ENCODE data around the gene RANBP10.

The RANBP10 gene

DNA sequence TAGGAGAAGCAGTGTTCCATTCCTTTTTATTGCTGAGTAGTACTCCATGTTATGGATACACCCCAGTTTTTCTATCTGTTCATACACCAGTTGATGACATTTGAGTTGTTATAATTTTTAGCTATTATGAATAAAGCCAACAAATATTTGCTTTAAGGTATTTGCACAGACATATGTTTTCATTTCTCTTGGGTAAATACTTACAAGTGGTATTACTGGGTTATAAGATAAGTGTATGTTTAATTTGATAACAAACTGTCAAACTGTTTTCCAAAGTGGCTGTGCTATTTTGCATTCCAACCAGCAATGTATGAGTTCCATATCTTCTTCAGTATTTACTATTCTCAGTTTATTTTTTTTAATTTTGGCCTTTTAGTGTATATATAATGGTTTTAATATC, 59.5 kb downstream of the RANBP10 start:
- DNase-seq (ENCODE audit: low read depth in 2 of 2): no peak

DNA sequence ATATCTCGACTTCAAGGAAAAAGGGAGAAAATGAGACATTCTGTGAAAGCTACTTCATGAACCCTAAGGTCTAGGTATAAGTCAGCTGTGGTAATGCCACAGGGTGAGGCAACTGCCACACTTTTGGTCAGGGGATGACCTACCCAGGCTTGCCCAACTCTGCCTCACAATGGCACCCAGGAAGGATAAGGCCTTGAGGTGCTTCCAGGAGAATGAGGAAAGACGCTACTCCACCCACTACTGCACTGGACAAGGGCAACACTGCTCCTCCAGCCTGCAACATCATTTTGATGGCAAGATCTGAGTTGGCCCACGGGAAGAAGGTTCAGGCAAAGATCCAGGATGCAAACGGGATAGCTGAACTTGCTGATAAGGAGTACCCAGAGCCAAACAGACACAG, 65.2 kb downstream of the RANBP10 start:
- DNase-seq (ENCODE audit: low read depth in 2 of 2): no peak

DNA sequence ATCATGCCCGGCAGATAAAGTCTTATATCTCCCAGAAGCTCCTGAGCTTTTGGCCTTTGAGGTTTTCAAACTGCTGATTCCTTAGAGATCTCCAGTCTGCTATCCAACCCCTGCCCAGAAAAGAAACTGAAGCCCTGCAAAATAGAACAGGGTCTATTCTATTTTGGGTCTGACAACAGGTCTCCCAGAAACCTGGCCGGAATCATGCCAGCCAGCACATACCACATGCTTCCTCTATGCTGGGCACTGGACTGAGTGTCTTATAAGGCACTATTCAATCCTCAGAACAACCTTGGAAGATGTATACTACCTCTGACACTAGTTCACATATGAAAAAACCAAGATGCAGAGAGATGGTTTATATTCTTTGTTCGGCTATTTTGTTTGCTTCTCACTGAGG, 66.0 kb downstream of the RANBP10 start:
- DNase-seq (ENCODE audit: low read depth in 2 of 2): no peak

DNA sequence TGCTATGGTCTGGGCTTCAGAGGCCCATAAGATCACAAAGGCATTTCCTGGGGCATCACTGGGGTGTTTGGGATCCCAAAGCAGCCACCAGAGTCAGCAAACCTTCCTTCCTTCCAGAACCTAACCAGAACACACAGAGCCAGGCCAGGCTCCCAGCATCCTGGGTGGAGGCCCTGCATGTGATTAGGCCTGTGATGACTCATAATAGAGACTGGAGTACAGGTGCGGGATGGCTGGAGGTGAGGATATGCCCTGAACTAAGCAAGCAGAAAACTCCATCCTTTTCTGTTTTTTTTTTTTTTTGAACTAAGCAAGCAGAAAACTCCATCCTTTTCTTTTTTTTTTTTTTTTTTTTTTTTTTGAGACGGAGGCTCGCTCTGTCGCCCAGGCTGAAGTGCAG, 69.5 kb downstream of the RANBP10 start:
- no peak for DNase-seq (ENCODE audit: low read depth in 2 of 2)

DNA sequence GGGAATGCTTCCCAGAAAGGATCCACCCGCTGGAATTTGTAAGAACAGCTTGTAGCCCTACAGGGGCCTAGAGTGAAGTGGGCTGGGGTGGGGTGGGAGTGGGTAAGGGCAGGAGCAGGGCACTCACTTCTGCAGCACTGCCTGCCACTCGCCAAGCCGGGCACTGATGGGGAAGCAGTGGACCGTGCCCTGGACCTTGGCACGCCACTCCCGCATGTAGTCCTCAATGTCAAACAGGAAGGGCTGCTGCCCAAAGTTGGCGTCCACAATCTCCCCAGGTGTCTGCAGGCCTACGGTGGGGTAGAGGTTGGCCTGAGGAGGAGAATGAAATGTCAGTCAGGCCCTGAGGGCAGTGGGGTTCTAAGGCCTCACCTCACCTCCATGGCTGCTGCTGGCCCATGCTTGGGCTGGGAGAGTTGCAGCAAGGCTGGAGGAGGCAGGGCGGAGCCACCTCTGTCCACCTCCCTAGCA, 71.6 kb downstream of the RANBP10 start:
- DNase-seq (ENCODE audit: low read depth in 2 of 2): no peak

DNA sequence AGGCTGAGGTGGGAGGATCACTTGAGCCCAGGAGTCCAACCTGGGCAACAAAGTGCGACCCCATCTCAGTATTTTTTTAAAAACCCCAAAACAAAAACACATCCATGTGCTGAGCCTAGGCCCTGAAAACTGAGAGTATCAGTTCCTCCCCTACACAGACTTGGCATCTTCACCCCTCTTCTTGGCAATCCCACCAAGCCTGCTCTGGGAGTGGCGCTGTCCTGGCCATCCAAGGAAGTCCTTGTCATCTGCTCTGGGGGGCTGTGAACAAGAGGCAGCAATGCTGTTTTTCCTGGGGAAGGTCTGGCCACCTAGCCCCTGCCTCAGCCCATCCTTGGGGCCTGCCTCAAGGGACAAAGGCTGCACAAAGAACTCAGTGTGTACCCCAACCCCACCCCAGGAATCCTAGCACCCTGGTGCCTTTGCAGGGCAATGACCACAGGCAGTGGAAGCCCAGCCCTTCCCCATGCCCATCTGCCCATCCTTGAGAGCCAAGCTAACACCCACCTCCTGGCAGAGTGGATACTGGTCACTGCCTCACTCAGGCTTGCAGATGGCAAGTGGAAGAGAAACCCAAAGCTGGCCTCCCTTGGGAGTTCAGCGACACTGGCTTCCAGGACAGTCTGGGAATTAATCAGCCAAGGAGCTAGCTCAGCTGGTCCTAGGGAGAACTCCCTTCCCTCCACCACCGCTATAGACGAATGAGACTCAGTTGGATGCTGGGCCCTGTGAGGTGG, 72.5 kb downstream of the RANBP10 start:
- DNase-seq (ENCODE audit: low read depth in 2 of 2): no peak

DNA sequence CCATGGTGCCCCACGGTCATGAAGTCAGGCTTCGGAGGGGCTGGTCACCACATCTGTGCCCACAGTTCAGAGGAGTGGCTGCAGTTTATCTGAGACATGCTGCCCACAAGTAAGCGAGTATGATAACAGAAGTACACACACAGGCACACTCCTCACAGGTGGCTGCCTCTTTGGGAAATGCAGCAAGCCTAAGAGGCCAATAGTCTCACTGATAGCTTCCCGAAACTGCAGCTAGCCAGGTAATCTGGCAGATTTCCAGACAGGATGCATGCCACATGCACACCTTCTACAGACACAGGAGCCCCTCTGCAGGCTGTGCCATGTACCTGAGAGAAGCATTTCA, 74.6 kb downstream of the RANBP10 start:
- DNase-seq (ENCODE audit: low read depth in 2 of 2): no peak

DNA sequence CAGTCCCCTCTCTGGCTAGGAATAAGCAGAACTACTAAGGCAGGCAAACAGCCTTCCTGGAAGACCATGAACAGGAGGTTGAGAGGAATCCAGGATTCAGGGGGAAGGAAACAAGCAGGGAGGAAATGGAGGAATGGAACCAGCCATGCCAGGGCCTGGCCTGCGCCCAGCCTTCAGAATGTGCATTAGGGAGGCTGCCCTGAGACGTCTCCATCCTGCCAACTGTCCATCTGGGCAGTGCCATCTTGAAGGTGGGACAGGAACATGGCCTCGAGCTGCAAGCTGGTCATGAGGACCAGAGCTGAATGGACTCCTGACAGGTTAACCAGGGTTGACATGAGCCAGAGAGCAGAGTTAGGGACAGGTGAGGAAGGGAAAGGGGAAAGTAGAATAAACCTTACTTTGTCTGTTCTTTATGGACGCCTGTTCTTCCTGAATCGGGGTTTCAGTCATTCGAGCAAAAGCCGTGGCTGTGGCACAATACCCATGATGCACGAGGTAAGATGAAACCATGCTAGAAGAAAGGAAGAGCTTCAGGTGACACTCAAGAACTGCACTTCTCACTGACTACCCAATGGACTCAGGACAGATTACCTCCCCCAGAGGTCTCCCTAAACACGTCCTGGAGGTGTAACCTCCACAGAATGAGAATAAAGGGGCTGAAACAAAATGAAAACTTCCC, 75.1 kb downstream of the RANBP10 start:
- DNase-seq (ENCODE audit: low read depth in 2 of 2): no peak

DNA sequence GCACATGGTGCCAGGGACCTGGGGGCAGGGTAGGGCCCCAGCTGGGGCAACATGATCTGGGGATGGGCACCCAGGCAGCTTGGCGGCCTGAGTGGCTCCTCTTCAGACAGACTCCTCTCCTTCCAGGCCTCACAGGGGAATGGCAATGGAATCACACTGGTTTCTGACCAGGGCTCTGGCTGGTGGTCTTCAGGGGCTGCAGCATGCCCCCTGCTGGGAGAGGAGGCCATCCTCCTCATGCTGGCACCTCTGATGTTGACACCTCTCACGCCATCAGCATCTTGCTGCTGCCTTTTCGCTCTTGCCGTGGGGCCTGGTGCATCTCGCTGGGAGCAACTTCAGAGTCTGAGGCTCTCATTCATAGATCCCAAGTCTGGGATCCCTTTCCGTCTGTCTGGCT, 76.0 kb downstream of the RANBP10 start:
- no peak for DNase-seq (ENCODE audit: low read depth in 2 of 2)

DNA sequence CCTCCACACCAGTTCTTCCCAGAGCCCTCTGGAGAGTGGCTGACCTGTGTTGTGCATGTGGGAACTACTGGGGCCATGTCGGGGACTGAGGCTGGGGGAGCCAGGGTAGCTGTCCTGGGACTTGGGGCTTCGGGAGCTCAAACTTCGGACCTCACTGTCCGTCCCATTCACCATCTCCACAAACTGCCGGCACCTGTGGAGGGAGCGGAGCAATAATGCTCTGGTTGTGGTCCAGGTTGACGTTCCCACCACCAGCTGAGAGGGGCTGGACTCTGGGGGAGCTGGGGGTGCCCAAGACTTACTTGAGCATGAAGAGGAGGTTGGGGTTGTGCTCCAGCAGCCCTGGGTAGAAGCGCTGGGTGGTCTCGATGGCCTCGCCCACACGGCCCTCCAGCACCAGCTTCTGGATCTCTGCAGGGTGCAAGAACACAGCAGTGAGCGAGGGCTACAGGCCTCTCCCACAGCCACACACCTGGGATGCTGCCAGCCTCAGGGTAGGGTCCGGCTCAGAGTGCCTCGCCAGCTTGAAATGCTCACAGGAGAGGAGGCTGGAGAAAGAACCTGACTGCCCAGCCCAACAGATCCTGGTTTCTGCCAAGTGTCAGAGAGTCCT, 76.6 kb downstream of the RANBP10 start:
- no peak for DNase-seq (ENCODE audit: low read depth in 2 of 2)

DNA sequence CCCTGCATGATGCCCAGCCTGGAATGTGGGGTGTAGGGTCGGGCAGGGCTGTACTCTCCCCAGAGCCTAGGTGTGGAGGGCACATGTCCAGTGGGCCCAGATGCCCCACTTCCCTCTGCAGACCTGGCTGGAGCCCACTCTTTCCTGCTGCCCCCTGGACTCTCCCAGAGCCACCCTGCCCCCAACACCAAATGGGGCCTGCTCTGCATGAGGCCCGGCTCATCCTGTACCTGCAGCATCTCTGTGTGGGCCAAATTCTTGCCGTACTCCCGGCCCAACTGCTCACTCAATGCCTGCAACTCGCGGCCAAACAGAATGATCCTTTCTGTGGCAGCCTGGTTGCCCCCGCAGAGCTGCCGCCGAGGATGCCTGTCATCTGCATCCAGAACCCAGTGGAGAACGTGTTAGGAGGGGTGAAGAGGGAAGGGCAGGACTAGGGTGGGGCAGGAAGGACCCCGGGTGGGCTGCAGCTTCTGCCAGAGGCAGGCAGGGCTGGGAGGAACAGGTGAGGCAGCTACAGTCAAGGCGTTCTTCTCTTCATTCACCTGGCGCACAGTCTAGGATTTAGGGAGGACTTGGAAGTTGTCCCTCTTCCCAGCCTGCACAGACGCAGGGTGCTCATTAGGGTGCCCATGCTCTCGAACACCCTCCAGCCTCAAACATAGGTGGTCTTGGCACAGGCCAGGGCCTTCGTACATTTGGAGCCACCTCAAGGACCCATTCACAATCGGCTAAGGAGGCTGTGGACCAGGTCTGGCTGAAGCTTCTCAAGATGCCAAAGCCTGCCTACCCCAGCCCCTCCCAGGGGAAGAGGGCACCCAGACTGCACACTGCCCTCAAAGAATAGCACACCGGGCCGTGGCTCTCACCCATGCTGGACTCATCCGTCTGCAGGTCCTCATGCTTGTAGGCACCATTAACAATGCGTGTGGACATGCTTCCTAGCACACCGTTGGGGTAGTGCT, 78.6 kb downstream of the RANBP10 start:
- no peak for DNase-seq (ENCODE audit: low read depth in 2 of 2)

DNA sequence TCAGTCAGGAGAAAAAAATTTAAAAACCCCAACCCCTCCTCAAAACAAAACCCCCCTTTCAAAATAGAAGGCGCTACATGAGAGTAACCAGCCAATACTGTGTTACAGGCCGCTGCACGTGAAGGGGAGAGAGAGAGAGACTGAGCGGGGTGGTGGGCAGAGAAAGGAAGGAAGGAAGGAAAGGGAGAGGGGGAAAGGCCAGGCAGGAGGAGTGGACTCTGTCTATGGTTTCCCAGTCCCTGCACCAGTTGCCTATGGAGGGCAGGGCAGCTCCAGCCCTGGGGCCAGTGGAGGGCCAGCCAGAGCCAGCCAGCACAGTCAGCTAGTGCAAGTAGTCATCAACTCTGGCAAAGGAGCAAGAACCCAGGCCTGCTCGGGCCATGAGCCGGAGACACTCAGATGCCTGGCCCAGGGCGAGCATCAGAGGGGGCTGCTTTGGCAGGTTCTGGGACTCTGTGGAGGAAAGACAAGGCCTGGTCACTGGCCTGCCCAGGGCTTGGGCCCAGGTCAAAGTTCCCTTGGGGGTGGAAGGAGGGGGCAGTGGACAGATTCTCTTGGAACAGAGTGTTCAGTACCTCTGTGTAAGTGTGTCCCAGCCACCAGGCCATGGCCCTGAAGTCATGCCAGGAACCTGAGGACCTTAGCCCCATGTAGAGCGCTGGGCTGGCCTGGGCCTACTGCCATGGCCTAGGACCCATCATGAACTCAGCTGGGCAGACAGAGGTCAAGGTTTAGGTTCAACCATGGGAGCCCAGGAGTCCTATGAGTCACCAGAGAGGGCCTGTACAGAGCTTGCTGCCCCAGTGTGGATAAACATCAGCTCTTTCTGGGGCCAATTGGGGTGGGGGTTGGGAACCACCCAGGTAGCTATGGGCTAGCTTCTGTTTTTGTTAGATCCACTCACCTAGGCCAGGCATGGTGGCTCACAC, 80.0 kb downstream of the RANBP10 start:
- DNase-seq (ENCODE audit: low read depth in 2 of 2): no peak

DNA sequence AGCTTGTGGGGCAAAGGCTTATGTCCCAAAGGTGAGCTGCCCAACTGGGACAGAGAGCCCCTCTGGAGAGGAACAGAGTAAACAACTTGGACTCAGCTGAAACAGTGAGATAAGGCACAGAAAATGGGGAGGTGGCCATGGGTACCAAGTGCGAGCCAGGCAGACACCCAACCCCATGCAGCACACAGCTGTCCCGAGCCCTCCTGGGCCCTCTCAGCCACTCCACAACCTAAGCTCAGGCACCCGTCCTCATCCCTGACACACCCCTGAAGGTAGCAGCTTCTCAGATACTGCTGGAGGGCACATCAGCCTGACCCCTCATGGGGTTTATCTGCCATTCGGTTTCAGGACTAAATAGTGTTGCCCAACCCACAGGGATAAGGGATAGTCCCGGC, 82.5 kb downstream of the RANBP10 start:
- no peak for DNase-seq (ENCODE audit: low read depth in 2 of 2)

DNA sequence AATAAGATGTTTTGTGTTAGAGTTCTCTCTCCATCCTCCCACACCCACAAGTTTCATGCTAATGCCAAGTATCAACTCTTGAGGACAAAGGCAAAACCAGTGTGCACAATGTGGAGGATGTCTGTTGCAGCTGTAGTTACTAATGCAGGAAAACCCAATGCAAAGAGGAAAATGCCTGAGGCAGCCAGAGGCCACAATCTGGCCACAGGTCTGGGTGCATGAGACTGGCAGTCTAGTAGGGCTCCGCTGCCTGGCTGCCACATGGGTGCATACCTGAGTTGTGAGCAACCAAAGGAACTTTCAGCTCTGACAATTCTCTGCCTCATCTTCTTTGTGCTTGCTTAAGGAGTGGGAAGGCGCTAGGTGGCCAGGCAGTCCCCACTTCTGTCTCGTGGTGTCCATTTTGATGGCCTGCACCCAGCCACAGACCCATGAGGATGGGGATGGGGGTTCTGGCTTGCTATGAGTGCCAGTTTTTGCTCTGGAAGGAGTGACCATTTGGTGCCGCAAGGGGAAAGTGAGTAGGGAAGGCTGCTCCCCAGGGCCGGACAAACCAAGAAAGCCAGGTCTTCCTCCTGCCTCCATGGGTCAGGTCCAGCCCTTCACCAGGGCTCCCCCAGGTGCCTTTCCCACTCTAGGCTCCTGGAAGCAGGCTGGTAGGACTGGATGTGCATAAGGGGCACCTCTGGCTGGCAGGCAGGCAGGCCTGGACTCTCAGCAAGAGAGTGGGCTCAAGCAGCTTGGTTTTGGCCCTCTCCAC, 83.0 kb downstream of the RANBP10 start:
- no peak for DNase-seq (ENCODE audit: low read depth in 2 of 2)

DNA sequence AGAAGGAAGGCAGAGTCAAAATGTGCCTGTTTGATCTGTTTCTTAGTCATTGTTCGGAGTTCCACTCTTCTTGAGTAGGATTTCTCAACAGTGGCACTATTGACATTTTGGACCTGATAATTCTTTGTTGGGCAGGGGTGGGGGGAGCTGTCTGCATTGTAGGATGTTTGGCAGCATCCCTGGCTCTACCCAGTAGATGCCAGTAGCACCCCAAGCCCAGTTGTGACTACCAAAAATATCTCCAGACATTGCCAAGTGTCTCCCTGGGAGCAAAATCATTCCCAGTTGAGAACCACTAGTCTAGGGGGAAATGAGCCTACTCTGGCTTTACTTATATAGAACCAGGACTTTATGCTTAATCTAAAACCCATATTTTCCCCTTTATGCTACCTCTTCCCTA, 86.1 kb downstream of the RANBP10 start:
- DNase-seq (ENCODE audit: low read depth in 2 of 2): no peak

DNA sequence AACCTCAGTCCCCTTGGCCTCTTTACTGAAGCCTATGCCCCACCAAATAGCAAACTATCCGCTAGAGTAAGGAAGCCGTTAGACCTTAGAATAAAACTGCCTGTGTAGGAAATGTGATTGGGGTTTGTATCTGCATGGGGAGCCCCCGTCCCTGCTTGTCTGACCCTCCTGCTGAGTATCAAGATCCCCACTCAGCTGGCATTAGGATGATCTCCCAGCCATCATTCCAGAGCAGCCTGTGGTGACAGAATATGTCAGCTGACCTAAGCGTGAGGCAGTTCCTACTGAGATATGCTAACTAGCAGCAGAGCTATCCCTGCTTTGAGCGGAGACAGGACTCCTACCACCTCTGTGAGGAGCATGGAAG, 86.6 kb downstream of the RANBP10 start:
- no peak for DNase-seq (ENCODE audit: low read depth in 2 of 2)

DNA sequence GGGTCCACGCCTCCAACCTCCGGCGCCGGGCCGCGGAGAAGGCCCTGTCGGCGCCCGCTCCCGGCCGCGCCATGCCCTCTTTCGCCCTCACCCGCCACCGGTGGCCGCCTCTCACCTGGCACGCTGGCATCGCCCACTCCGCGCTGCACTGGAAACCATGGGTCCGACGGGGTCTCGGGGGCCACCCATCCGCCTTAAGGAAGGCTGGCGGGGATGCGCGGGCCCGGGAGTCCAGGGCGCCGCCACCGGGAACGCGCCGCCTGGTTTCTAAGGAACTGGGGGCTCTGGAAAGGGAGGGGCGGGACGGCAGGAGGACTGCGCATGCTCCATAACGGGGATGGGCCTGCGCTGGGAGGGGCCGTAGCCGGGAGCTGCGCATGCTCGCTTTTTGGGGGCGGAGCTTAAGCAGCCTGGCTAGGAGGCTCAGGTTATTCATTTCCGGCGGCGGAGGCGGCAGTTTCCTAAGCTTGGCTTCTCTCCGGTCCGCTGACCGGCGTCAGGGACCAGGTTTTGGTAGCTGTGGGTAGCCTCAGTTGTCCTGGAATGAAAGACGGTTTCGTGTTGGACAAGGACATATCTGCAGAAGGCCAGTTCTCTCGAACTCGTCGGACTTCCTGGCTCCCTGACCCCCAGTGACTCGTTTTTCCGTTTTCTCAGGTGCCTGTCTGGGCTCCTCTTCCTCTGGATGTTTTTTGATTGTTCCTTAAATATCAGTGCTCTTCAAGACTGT, 87.1 kb downstream of the RANBP10 start, which contains the start of gene GFOD2:
GFOD2 (minus strand) TSS at position 269 of the 730 bp plus-strand sequence. CDS start 33,601 bp downstream, outside the sequence.
- peak; percentile 96 for DNase-seq (ENCODE audit: low read depth in 2 of 2)

DNA sequence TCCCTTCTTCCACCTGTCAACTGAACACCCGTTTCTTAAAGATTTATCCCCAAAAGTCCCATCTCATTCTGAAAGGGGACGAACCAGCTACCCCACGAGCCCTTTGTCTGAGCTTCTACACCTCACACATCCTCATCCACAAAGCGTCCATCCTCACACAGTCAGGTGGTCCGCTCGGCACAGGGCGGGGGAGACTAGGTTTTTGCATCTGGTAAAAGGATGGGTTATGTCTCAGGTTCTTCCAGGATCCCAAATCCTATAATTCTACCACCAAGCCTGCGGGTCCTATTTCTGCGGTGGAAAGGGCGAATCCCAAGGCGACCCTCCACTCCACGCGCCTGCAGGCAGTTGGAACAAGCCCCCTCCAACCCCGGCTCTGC, 87.7 kb downstream of the RANBP10 start:
- DNase-seq (ENCODE audit: low read depth in 2 of 2): no peak

DNA sequence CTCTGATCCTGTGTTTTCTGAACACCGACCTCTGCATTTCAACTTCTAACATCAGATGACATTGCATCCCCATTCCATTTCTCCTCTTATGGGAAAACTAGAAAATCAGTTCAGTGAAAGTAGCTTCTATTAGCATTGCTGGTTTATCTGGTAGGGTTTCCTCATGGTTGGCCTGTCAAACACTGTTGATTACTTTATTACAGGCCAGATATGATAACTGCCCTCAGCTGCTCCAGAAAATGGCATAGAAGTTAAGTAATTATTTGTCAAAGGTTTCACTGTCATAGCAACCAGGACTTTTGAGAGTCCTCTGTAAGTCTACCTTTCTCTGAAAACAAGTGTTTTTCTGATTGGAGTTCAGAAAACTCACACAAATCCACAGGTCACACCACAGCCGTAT, 90.3 kb downstream of the RANBP10 start:
- no peak for DNase-seq (ENCODE audit: low read depth in 2 of 2)

Measured in activated CD8-positive, alpha-beta memory T cell treated with anti-CD3 and anti-CD28 coated beads for 4 hours (primary cell).